HCT116 (cell line): ENCODE results near the gene MORC1. TPM values are rescaled to one million over a fixed set of nuclear protein-coding genes. Genes with fewer than 3 reads are reported as not detected.

Experiments
- ATAC-seq: fragments of 200-7000 bp; cut with Tn5 transposase; 2 replicates; pipeline ENCODE4 v1.9.1; 2020; ENCODE audit warnings: mild to moderate bottlenecking, moderate library complexity
- BruUV-seq: library from RNA; stranded (reverse); fragments of 400-500 nt; replicated peaks from 2 replicates; lab custom pipeline; 2021; lab: Mats Ljungman, UMichigan
- CTCF ChIA-PET: fragments of 300-600 bp; sonication (Branson Sonifier 250); formaldehyde crosslinking; loops from one replicate; lab custom pipeline; 2021; ENCODE audit warnings: antibody characterized with exemption; lab: Charles Lee
- POLR2A ChIA-PET: fragments of 300-600, 350-600 bp; sonication (Branson Sonifier 250); formaldehyde crosslinking; loops from one replicate; lab custom pipeline; 2021; ENCODE audit warnings: antibody characterized with exemption; lab: Charles Lee
- RAD21 ChIA-PET, 2 experiments: fragments of 300-600 bp; sonication (Branson Sonifier 250); formaldehyde crosslinking; loops; one replicate each; lab custom pipeline; 2023; ENCODE audit warnings: low total read pairs in 2 of 2; ENCODE audit not compliant: uncharacterized antibody in 2 of 2, unreplicated experiment in 2 of 2, low non-redundant PET in 1 of 2; lab: Charles Lee
- DNase-seq: peaks from one replicate; pipeline ENCODE4 v3.0.0-alpha.2; 2010; ENCODE audit warnings: low read depth, low spot score
- H2AFZ ChIP-seq: fragments of 200-600 bp; shearing (Covaris generic), sonication (generic); 2 replicates; pipeline ENCODE4 v1.6.1; 2017; ENCODE audit warnings: low read depth, mixed run types, mixed read lengths, antibody characterized with exemption, low read length; ENCODE audit not compliant: poor library complexity, severe bottlenecking
- H3K27ac ChIP-seq: 2 replicates; pipeline ENCODE4 v1.5.1; 2012; ENCODE audit warnings: low read depth, low read length
- H3K27me3 ChIP-seq: fragments of 200-600 bp; sonication (generic); 2 replicates; pipeline ENCODE4 v1.6.1; 2016; ENCODE audit warnings: mixed run types, low read length, mixed read lengths; ENCODE audit not compliant: insufficient read depth
- H3K36me3 ChIP-seq, 2 experiments: fragments of 200-500 bp in 1 of 2; fragments of 200-600 bp in 1 of 2; sonication (Bioruptor generic) in 1 of 2; sonication (generic) in 1 of 2; 2 replicates each; pipeline versions ENCODE4 v1.5.1 to v1.6.1; 2014 to 2016; ENCODE audit warnings: low read length in 2 of 2, inconsistent platforms in 1 of 2, mixed read lengths in 1 of 2, mixed run types in 1 of 2; ENCODE audit not compliant: insufficient read depth in 2 of 2, control insufficient read depth in 1 of 2
- H3K4me1 ChIP-seq, 2 experiments: fragments of 200-600 bp in 1 of 2; sonication (generic) in 1 of 2; 2 replicates each; pipeline versions ENCODE4 v1.5.1 to v1.6.1; 2012 to 2017; ENCODE audit warnings: low read length in 2 of 2, inconsistent platforms in 1 of 2, mild to moderate bottlenecking in 1 of 2, mixed read lengths in 1 of 2, mixed run types in 1 of 2, moderate library complexity in 1 of 2; ENCODE audit not compliant: insufficient read depth in 2 of 2, control insufficient read depth in 1 of 2
- H3K4me2 ChIP-seq: fragments of 200-600 bp; sonication (generic); 2 replicates; pipeline ENCODE4 v1.6.1; 2017; ENCODE audit warnings: mixed run types, low read length, mixed read lengths
- H3K4me3 ChIP-seq, 2 experiments: fragments of 200-600 bp in 1 of 2; sonication (generic) in 1 of 2; replicated peaks in 1 of 2; 2 replicates each; pipeline ENCODE4 v1.5.1; 2011 to 2016; ENCODE audit warnings: low read length in 2 of 2, control low read depth in 1 of 2, low read depth in 1 of 2, mild to moderate bottlenecking in 1 of 2, mixed read lengths in 1 of 2, mixed run types in 1 of 2
- H3K79me2 ChIP-seq: fragments of 200-600 bp; sonication (generic); 2 replicates; pipeline ENCODE4 v1.6.1; 2017; ENCODE audit warnings: mild to moderate bottlenecking, mixed run types, low read length, moderate library complexity, mixed read lengths; ENCODE audit not compliant: insufficient read depth
- H3K9ac ChIP-seq: fragments of 200-600 bp; sonication (generic); 2 replicates; pipeline ENCODE4 v1.6.1; 2016; ENCODE audit warnings: low read length, mixed read lengths
- H3K9me2 ChIP-seq: fragments of 200-600 bp; sonication (generic), shearing (Covaris generic); 2 replicates; pipeline ENCODE4 v1.6.1; 2017; ENCODE audit warnings: mixed run types, mild to moderate bottlenecking, moderate library complexity; ENCODE audit not compliant: insufficient read depth
- H3K9me3 ChIP-seq, 2 experiments: fragments of 200-500 bp in 1 of 2; fragments of 200-600 bp in 1 of 2; sonication (Bioruptor generic) in 1 of 2; sonication (generic) in 1 of 2; 2 replicates each; pipeline ENCODE4 v1.6.1; 2014 to 2017; ENCODE audit warnings: low read length in 2 of 2, mixed read lengths in 2 of 2, inconsistent platforms in 1 of 2, low read depth in 1 of 2, mild to moderate bottlenecking in 1 of 2, mixed run types in 1 of 2, moderate library complexity in 1 of 2; ENCODE audit not compliant: control insufficient read depth in 1 of 2, insufficient read depth in 1 of 2
- H4K20me1 ChIP-seq: fragments of 200-600 bp; sonication (generic), shearing (Covaris generic); 2 replicates; pipeline ENCODE4 v1.6.1; 2017; ENCODE audit warnings: mixed run types, mild to moderate bottlenecking, moderate library complexity; ENCODE audit not compliant: insufficient read depth
- EGR1 ChIP-seq: IDR thresholded peaks from 2 replicates; pipeline ENCODE4 v1.6.1; 2012; ENCODE audit warnings: low read depth
- ELF1 ChIP-seq: IDR thresholded peaks from 2 replicates; pipeline ENCODE4 v1.6.1; 2012; ENCODE audit warnings: low read depth, borderline replicate concordance
- EZH2 ChIP-seq: fragments of 200-600 bp; sonication (generic); IDR thresholded peaks from 2 replicates; pipeline ENCODE4 v1.6.1; 2017; ENCODE audit warnings: antibody characterized with exemption, mixed run types
- EZH2phosphoT487 ChIP-seq: fragments of 200-600 bp; IDR thresholded peaks from 2 replicates; pipeline ENCODE4 v1.6.1; 2018; ENCODE audit warnings: antibody characterized with exemption, borderline replicate concordance
- FOSL1 ChIP-seq: IDR thresholded peaks from 2 replicates; pipeline ENCODE4 v1.6.1; 2012; ENCODE audit warnings: low read depth
- JUND ChIP-seq: IDR thresholded peaks from 2 replicates; pipeline ENCODE4 v1.6.1; 2012
- POLR2A ChIP-seq: IDR thresholded peaks from 2 replicates; pipeline ENCODE4 v1.7.0; 2011; ENCODE audit warnings: borderline replicate concordance; ENCODE audit not compliant: insufficient read depth, insufficient read length; ENCODE audit errors: extremely low read depth
- POLR2AphosphoS5 ChIP-seq: IDR thresholded peaks from 2 replicates; pipeline ENCODE4 v1.6.1; 2011; ENCODE audit warnings: mild to moderate bottlenecking, low read depth, low read length, moderate library complexity
- REST ChIP-seq: IDR thresholded peaks from 2 replicates; pipeline ENCODE4 v1.6.1; 2012; ENCODE audit warnings: low read depth
- SIN3A ChIP-seq: IDR thresholded peaks from 2 replicates; pipeline ENCODE4 v1.6.1; 2012; ENCODE audit warnings: low read depth
- SP1 ChIP-seq: IDR thresholded peaks from 2 replicates; pipeline ENCODE4 v1.6.1; 2012; ENCODE audit warnings: low read depth
- SRF ChIP-seq: IDR thresholded peaks from 2 replicates; pipeline ENCODE4 v1.6.1; 2012; ENCODE audit warnings: low read depth
- TCF7L2 ChIP-seq: IDR thresholded peaks from 2 replicates; pipeline ENCODE4 v1.7.0; 2011; ENCODE audit warnings: borderline replicate concordance, inconsistent platforms; ENCODE audit not compliant: insufficient read depth, insufficient read length; ENCODE audit errors: extremely low read depth
- YY1 ChIP-seq: IDR thresholded peaks from 2 replicates; pipeline ENCODE4 v1.6.1; 2011; ENCODE audit warnings: low read length, low read depth, moderate library complexity, mild to moderate bottlenecking; ENCODE audit not compliant: insufficient replicate concordance; ENCODE audit errors: extremely low read depth
- ZFX ChIP-seq: fragments of 450-650 bp; IDR thresholded peaks from 2 replicates; pipeline ENCODE4 v1.6.1; 2017
- intact Hi-C: fragments of 100-400 bp; cut with micrococcal nuclease; formaldehyde crosslinking; loops from 2 replicates; pipeline ENCODE4 v1.10.0; 2022
- total RNA-seq: library from RNA; stranded (reverse); gene quantifications from one replicate; pipeline ENCODE4 v1.2.1, GENCODE V29; 2021; ENCODE audit not compliant: unreplicated experiment
- TF ChIP-seq, protein P1 (sequence below): IDR thresholded peaks from 2 replicates; pipeline ENCODE4 v1.6.1; 2012

MORC1 gene
- total RNA-seq, 1 experiment from 2014 or later, result not detected

DNA sequence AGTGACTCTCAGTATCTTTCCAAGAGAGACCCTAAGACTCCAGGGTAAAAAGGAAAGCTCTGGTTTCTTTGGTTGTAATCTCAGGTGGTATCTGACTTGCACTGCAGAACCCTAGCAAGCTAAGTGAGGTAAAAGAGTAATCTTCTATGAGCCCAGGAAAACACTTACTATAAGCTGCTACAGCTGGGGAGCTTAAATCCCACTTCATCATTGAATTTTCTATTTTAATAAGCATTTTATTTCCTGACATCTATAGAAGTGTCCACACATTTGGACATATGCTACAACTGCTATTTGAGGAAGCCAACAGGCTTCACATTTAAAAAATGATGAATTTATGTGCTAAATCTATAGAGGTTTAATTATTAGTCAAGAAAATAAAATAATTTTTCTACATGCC lies 91.1 kb downstream of the MORC1 start:
- no peaks in the 10 kb centered on the region for H3K27me3 ChIP-seq
- H3K9me2 ChIP-seq, result no peaks in the 10 kb centered on the region
- H3K4me2 ChIP-seq, result no peak overlapping the region
- RAD21 ChIA-PET, result no interaction called here
- no peak for TF ChIP-seq EZH2
- TF ChIP-seq ZFX, result no peak
- TF ChIP-seq JUND, result no peak
- TF ChIP-seq SRF, result no peak
- TF ChIP-seq TCF7L2, result no peak
- TF ChIP-seq ELF1, result no peak
- TF ChIP-seq EGR1, result no peak
- TF ChIP-seq, protein P1, sequence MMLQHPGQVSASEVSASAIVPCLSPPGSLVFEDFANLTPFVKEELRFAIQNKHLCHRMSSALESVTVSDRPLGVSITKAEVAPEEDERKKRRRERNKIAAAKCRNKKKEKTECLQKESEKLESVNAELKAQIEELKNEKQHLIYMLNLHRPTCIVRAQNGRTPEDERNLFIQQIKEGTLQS, result no peak
- TF ChIP-seq, all 23 proteins: peak for 0
- H2AFZ ChIP-seq, result no peak overlapping the region
- H3K36me3 ChIP-seq, result no peaks in the 10 kb centered on the region
- H3K79me2 ChIP-seq, result no peaks in the 10 kb centered on the region
- no peak overlapping the region for H3K9ac ChIP-seq
- no peak overlapping the region for H3K27ac ChIP-seq
- ChIA-PET CTCF (interaction anchor here (1.1 kb wide), 2 partner anchors 56 to 197 kb away, joined by 3 read pairs; no protein-coding TSS in a partner anchor), POLR2A (no interaction called here)
- H3K4me1 ChIP-seq, result no peaks in the 10 kb centered on the region
- ATAC-seq (no peak), DNase-seq (no peak)
- intact Hi-C loops, result loop anchor here (10.0 kb wide), 1 partner anchor 198 kb away; no protein-coding TSS in a partner anchor
- no peaks in the 10 kb centered on the region for H3K9me3 ChIP-seq
- BruUV-seq, result no TSS peak
- no peaks in the 10 kb centered on the region for H4K20me1 ChIP-seq
- H3K4me3 ChIP-seq, result no peak overlapping the region

DNA sequence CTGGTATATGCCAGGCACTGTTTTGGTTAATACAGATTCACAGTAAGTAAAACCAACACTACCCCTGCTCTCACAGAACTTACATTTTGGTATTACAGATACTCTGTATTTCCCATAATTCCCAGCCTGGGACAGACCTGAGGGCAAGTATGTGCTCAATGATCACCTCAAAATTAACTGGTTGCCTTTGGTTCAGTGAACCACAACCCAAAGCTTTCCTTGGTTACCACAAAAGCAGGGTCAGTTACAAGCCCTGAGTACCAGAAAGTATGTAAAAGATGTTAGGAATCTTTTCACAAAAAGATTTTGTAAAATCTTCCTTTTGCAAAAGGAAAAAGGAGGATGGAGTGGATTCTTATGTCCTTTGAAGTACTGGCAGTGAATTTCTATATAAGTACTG lies 92.0 kb downstream of the MORC1 start:
- no peaks in the 10 kb centered on the region for H3K36me3 ChIP-seq
- no peak overlapping the region for H3K4me3 ChIP-seq
- intact Hi-C loops, result loop anchor here (10.0 kb wide), 1 partner anchor 199 kb away; no protein-coding TSS in a partner anchor
- H3K27ac ChIP-seq, result no peak overlapping the region
- H2AFZ ChIP-seq, result no peak overlapping the region
- no peaks in the 10 kb centered on the region for H3K79me2 ChIP-seq
- DNase-seq (no peak), ATAC-seq (no peak)
- H3K9ac ChIP-seq, result no peak overlapping the region
- H3K9me3 ChIP-seq, result no peaks in the 10 kb centered on the region
- H3K27me3 ChIP-seq, result no peaks in the 10 kb centered on the region
- ChIA-PET POLR2A (no interaction called here), RAD21 (no interaction called here), CTCF (interaction anchor here (1.1 to 1.3 kb wide), 2 partner anchors 55 to 57 kb away, joined by 3 to 4 read pairs; no protein-coding TSS in a partner anchor)
- H4K20me1 ChIP-seq, result no peaks in the 10 kb centered on the region
- H3K4me2 ChIP-seq, result no peak overlapping the region
- no TSS peak for BruUV-seq
- H3K4me1 ChIP-seq, result no peaks in the 10 kb centered on the region
- no peaks in the 10 kb centered on the region for H3K9me2 ChIP-seq
- no peak for TF ChIP-seq YY1
- no peak for TF ChIP-seq REST
- TF ChIP-seq FOSL1, result no peak
- no peak for TF ChIP-seq SIN3A
- no peak for TF ChIP-seq POLR2A
- no peak for TF ChIP-seq JUND
- TF ChIP-seq EZH2phosphoT487, result no peak
- no peak for TF ChIP-seq SP1
- TF ChIP-seq, protein P1, result no peak
- TF ChIP-seq TCF7L2, result no peak
- TF ChIP-seq EZH2, result no peak
- no peak for TF ChIP-seq POLR2AphosphoS5
- no peak for TF ChIP-seq SRF
